GM15510 (cell line): ENCODE measurements around the gene RBM33.
A peak's percentile ranks its signal among the peaks of the same experiment; 100 is the strongest.

Experiments used
- POLR2A ChIP-seq: IDR thresholded peaks from 3 replicates; pipeline ENCODE4 v1.6.1; 2011; ENCODE audit warnings: borderline replicate concordance; ENCODE audit not compliant: insufficient read length; ENCODE audit errors: extremely low read depth

The RBM33 gene

GRCh38 chr7:155644178-155644970 lies at the start of gene RBM33:
Gene RBM33, plus strand, starts transcription at chr7:155644661. Its CDS starts 216 bp downstream, at chr7:155644877.
- peak; percentile 85 for TF ChIP-seq POLR2A

- no peak for TF ChIP-seq POLR2A
These were observed 49.5 kb upstream of the RBM33 start for GRCh38 chr7:155594961-155595366.

- no peak for TF ChIP-seq POLR2A
These were observed 46.7 kb upstream of the RBM33 start for GRCh38 chr7:155597753-155598140.

GRCh38 chr7:155598810-155599210 lies 45.7 kb upstream of the RBM33 start:
- TF ChIP-seq POLR2A: no peak

- TF ChIP-seq POLR2A: no peak
These were observed 42.3 kb upstream of the RBM33 start for GRCh38 chr7:155602156-155602555.

- no peak for TF ChIP-seq POLR2A
These were observed 41.7 kb upstream of the RBM33 start for GRCh38 chr7:155602750-155603149.

- TF ChIP-seq POLR2A: no peak
These were observed 41.1 kb upstream of the RBM33 start for GRCh38 chr7:155603205-155603857.

- no peak for TF ChIP-seq POLR2A
These were observed 40.5 kb upstream of the RBM33 start for GRCh38 chr7:155603858-155604503.

GRCh38 chr7:155604504-155604997 lies 39.9 kb upstream of the RBM33 start:
- no peak for TF ChIP-seq POLR2A

GRCh38 chr7:155609185-155609584 lies 35.3 kb upstream of the RBM33 start:
- TF ChIP-seq POLR2A: no peak

GRCh38 chr7:155610633-155611193 lies 33.7 kb upstream of the RBM33 start:
- no peak for TF ChIP-seq POLR2A

- no peak for TF ChIP-seq POLR2A
These were observed 32.5 kb upstream of the RBM33 start for GRCh38 chr7:155611808-155612447.

- no peak for TF ChIP-seq POLR2A
These were observed 31.8 kb upstream of the RBM33 start for GRCh38 chr7:155612658-155613057.

- TF ChIP-seq POLR2A: no peak
These were observed 25.5 kb upstream of the RBM33 start for GRCh38 chr7:155618708-155619633.

- no peak for TF ChIP-seq POLR2A
These were observed 24.7 kb upstream of the RBM33 start for GRCh38 chr7:155619634-155620271.
